Activated CD8-positive, alpha-beta memory T cell treated with anti-CD3 and anti-CD28 coated beads, Interleukin-2, amount 50 U/mL, for 4 hours (primary cell): ENCODE results near the gene CSTF2T.

Experiments
- DNase-seq: peaks from one replicate; pipeline ENCODE4 v3.0.0-alpha.2; 2020

The CSTF2T gene, protein sequence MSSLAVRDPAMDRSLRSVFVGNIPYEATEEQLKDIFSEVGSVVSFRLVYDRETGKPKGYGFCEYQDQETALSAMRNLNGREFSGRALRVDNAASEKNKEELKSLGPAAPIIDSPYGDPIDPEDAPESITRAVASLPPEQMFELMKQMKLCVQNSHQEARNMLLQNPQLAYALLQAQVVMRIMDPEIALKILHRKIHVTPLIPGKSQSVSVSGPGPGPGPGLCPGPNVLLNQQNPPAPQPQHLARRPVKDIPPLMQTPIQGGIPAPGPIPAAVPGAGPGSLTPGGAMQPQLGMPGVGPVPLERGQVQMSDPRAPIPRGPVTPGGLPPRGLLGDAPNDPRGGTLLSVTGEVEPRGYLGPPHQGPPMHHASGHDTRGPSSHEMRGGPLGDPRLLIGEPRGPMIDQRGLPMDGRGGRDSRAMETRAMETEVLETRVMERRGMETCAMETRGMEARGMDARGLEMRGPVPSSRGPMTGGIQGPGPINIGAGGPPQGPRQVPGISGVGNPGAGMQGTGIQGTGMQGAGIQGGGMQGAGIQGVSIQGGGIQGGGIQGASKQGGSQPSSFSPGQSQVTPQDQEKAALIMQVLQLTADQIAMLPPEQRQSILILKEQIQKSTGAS

DNA sequence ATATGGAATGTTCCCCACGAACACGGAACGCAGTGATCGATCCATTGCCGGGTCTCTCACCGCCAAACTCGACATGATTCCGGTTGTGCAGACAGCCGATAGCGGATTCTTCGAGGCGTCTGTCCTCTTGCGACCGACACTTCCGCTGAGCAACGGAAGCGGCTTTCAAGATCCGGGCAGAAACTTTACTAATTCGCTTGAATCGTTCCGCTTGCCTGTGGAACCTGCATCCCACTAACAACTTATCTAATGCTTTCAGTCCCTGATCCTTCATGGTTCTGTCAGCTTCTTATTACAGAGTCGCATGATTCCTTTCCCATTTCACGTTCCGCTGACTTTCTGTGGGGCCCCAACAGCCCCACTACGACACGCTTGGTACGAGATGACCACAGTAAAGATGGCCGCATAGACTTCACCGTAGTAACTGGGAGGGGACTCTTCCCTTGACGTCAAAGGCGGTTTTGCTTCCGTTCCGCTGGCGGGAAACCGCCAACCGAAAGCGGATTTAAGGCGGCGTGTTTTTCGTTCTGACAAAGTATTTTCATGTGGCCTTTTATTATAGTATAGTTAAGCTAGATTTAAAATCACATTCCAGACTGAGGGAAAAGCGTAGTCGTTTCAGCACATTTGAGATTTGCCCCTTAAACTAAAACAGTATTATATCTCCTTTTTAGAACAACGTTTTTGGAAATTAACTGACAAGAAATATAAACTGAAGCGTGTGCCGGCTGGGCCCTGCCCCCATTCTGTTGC lies at the start of gene CSTF2T:
CSTF2T (minus strand) TSS at position 121 of the 753 bp plus-strand sequence; CDS start at position 75, 46 bp downstream.
- DNase-seq = peak; percentile 86

DNA sequence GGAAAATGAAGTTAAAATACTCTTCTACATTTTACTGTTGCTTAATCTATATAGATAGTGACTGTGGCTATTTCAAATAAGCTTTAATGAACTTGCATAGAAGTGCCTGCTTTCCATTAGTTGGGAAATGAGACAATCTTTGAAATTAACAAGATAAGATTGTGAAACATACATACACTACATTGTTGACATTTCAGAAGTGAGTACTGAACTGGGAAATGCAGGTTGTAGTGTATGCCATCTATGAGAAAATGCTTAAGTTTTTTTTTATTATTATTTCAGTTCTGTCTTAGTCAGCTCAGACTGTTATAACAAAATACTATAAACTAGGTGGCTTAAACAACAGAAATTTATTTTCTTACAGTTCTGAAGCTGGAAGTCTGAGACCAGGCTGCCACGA lies 49.6 kb upstream of the CSTF2T start:
- no peak for DNase-seq

- no peak for DNase-seq
These were observed 47.8 kb upstream of the CSTF2T start for GRCh38 chr10:51747216-51747615.

- DNase-seq = no peak
These were observed 46.0 kb upstream of the CSTF2T start for GRCh38 chr10:51745397-51745796.

DNA sequence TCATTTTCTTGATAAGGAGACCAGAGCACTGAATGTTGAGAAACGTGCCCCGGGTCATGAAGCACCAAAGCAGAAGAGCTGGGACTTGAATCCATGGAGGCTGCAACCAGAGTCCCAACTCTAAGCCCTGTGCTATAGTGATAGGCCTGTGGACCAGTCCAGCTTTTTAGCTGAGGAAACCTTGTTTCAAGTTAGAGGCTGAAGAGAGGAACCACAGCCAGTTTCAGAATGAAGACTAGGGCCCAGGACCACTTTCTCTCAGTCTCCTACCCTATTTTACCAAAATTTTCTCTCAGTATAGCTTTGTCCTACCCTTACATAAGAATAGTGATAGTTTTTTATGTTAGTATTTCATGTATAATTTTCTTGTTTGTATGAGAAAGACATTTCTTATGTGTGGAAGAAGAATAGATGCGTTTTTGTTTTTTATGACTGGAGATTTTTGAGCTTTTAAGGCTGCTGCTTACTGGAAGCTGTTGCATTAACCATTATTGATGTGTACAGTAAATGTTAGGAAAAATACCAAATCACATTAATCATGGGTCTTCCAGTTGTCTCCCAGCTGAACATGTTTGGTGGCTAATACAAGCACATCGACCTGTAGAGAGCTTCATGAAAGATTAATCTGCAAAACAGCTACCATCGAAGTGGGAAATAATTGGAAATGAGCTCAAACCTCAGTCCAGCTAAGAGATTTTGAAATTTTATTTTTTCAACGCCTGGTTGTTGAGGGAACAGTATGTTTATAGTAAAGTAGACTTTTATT lies 45.0 kb upstream of the CSTF2T start:
- no peak for DNase-seq

DNA sequence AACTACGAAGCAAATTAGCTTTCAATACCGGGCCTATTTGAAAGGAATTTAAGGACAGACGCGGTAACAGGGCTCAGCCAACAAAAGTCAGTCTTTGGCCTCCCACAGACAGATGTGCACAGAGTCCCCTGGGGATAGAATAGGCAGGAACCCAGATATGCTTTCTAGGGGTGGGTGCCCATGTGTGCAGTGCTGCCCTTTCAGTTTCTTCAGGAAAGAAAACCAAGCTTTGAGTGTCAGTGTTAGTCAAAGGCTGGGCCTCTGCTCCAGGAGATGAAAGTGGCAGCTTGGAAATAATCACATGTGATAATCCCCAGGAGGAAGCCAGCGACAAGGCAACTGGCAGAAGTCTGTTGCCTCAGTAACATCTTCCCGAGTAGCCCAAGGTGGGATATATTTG lies 43.8 kb upstream of the CSTF2T start:
- DNase-seq = no peak

GRCh38 chr10:51733057-51733456 lies 33.7 kb upstream of the CSTF2T start:
- no peak for DNase-seq

DNA sequence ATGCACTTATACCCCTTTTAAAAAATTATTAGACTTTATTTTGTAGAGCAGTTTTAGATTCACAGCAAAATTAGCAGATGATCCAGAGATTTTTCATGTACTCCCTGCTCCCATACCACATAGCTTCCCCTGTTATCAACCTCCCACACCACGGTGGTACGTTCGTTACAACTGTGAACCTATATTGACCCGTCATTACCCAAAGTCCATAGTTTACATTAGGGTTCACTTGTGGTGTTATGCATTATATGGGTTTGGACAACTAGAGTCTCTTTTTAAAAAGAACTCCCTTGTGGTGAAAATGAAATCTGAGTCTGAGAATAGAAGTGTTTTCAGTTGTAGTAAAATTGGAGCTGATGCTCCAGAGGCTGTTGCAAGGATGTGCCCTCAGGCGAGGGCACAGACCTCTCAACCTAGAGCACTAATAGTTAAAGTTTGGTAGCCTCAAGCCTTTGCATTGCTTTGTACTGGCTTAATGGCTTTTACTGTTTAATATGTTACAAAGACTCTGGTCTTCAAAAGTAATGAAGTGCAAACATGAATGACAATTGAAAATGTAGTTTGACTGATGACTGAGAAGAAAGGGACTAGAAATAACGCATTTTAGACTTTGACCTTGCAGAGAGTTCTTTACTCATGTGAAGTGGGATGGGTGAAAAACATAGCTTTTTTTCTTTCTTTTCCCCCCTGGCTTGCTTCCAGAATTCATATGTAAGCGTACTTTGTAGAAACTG lies 30.6 kb upstream of the CSTF2T start:
- no peak for DNase-seq

- DNase-seq = no peak
These were observed 24.6 kb upstream of the CSTF2T start for GRCh38 chr10:51724038-51724437.

- DNase-seq = no peak
These were observed 19.5 kb upstream of the CSTF2T start for GRCh38 chr10:51718804-51719291.

GRCh38 chr10:51716981-51717380 lies 17.6 kb upstream of the CSTF2T start:
- no peak for DNase-seq

GRCh38 chr10:51711519-51711891 lies 12.1 kb upstream of the CSTF2T start:
- DNase-seq = no peak

DNA sequence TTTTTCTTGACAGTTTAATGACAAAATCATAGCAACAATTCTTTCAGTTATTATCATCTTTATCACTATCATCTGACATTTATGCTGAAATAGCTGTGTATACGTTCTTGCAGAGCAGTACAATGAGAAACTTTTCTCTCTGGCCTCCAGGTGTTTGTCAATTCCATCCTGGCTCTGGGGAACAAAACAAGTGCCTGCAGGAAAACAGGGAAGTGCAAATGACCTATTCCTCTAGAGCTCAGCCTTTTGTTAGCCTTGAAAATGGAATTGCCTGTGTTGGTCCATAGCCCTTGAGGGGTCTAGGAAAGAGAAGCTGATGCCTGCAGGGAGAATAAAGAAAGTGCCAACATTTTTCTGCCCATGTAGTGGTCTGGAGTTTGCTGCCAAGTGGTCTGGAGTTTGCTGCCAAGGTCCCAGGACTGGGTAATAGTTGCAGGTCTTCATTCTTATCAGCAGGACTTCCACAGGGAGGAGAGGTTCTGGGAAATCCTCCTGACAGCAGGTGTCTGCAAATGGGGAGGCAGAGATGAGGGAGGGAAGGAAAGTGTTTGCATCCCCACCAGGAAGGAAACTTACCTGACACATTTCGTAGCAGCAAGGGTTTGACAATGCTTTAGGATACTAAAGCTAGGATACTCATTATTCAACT lies 10.1 kb upstream of the CSTF2T start:
- DNase-seq = no peak

- DNase-seq = no peak
These were observed 9.2 kb upstream of the CSTF2T start for GRCh38 chr10:51708609-51709008.

DNA sequence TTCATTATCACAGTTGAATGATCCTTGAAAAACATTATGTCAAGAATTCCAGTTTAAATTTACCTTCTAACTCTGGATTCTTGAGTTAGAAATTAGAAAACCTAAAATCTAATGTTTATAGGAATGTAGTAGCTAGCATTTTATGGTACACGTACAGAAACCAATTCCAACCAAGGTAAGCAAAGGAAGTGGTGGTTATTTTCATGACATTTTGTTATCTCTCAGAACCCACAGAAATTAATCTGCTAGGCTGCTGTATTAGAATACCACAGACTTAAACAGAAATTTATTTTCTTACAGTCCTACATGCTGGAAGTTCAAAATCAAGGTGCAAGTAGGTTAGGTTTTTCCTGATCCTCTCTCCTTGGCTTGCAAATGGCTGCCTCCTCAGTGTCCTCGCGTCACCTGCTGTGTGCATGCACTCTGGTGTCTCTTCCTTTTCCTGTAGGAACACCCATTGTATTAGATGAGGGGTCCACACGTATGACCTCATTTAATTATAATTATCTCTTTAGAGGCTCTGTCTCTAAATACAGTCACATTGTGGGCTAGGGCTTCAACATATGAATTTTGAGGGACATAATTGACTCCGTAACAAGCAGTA lies 8.5 kb upstream of the CSTF2T start:
- DNase-seq = no peak

DNA sequence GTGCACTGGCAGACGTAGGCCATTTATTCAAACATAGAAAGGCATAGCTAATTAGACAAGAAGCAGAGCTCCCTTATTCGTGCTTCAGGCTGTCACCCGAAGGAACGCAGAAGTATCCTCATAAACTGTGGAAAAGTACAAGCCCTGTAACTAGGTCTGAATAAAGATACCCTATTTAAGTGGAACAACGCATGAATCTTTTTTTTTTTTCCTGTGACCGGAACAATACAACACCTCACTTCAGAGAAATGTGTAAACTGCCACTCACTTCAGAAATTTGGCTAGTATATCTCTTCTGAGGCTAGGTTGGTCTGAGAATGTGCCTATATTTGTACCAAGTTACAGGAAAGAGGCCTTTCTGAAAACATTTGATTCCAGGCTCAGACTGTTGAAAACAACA lies 8.0 kb upstream of the CSTF2T start:
- DNase-seq = no peak

GRCh38 chr10:51706225-51706624 lies 6.8 kb upstream of the CSTF2T start:
- no peak for DNase-seq

- DNase-seq = no peak
These were observed 6.4 kb upstream of the CSTF2T start for GRCh38 chr10:51705774-51706173.

GRCh38 chr10:51700228-51700817 lies 928 bp upstream of the CSTF2T start:
- DNase-seq = no peak

DNA sequence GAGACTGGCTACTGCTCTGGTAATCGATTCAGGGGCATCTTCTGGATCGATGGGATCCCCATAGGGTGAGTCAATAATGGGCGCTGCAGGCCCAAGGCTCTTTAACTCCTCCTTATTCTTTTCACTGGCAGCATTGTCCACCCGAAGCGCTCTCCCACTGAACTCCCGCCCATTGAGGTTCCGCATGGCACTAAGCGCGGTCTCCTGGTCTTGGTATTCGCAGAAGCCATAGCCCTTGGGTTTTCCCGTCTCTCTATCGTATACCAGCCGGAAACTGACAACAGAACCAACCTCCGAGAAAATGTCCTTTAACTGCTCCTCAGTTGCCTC lies 285 bp downstream of the CSTF2T start:
- no peak for DNase-seq

DNA sequence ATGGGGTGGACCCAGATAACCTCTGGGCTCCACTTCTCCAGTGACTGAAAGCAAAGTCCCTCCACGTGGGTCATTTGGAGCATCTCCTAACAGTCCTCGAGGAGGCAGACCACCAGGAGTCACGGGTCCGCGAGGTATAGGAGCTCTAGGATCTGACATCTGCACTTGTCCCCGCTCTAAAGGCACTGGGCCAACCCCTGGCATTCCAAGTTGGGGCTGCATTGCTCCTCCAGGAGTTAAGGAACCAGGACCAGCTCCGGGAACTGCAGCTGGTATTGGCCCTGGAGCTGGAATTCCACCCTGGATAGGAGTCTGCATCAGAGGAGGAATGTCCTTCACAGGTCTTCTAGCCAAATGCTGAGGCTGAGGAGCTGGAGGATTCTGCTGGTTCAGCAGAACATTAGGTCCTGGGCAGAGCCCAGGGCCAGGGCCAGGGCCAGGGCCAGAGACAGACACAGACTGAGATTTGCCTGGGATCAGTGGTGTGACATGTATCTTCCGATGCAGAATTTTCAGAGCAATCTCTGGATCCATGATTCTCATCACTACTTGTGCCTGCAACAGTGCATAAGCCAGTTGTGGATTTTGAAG lies 827 bp downstream of the CSTF2T start:
- DNase-seq = peak; percentile 16
